ENCODE data around the gene HDGFL1. TPM values are rescaled to one million over a fixed set of nuclear protein-coding genes. Genes with fewer than 3 reads are reported as not detected.

The HDGFL1 gene
- total RNA-seq = not detected in 2 replicates

GRCh38 chr6:22569281-22570184 lies at the start of gene HDGFL1:
TSS of gene HDGFL1 (plus strand) at chr6:22569566. CDS start at chr6:22569576, 10 bp downstream.

Measured in smooth muscle cell of trachea (primary cell).